Inflammatory macrophage (primary cell): ENCODE data around the gene PEX11G.

ENCODE experiments used
- DNase-seq, 2 donors: peaks; one replicate each; pipeline ENCODE4 v3.0.0-alpha.2; 2020 to 2022
- total RNA-seq, 18 experiments: gene quantifications; one replicate each; lab custom pipeline; 2026; ENCODE audit warnings: mixed read lengths in 6 of 18, inconsistent platforms in 2 of 18; lab: John Stamatoyannopoulos, UW

Gene PEX11G
- total RNA-seq = 0.12 to 1.9 (median 0.95) reads per million in 18 experiments

DNA sequence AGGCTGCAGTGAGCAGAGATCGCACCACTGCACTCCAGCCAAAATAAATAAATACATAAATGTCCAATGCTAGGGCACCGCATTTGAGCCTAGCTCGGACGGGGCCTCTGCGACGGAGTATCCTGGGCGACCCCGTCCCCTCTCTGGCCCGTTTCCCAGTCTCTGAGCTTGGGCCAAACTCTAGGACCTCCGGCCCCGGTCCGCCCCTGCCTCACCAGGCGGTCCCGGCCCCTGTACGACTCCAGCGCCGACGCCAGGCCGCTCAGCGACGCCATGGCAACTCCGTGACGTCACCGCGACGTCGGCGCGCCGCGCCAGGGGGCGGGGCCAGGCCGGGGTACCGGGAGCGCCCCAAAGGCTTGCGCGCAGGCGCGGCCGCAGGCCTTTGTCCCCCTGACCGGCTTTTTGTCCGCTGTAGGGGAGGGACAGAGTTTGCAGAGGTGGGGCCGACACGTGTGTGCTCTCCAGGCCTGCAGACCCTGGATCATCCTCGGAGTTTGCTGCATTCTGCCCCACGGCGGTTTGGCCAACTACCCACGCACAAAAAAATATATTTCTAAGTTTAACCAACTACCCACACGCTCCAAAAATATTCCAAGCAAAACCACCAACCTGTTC, at the start of gene PEX11G:
Gene PEX11G (minus strand): TSS at position 300 of the 618 bp plus-strand sequence. CDS start 25 bp downstream, at position 275.
- DNase-seq = peak; percentile 84 to 91

DNA sequence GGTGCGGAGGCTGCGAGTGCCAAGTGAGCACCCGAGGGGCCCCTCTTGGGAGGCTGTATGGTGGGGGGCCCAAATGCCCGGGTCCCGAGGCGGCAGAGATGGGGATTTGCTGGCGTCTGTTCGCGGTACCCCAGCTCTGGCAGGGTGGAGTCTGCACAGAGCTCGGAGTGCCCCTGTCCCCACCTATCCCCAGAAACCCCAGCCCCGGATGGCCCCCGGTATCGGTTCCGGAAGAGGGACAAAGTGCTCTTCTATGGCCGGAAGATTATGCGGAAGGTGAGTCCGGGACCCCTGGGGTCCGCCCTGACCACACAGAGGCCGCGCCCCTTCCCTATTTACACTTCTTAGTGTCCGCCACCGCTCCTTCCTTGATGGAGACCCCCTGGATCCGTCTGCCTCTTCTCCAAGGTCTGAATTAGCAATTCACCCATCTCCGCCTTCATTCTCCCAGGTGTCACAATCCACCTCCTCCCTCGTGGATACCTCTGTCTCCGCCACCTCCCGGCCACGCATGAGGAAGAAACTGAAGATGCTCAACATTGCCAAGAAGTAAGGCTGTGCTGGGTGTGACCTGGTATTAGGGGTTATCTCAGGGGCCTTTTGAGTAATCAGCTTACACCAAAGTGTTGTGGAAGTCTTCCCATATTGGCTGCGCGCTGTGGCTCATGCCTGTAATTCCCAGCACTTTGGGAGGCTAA, 47.3 kb upstream of the PEX11G start:
- DNase-seq = peak in 1 of 2 donors; percentile 24

DNA sequence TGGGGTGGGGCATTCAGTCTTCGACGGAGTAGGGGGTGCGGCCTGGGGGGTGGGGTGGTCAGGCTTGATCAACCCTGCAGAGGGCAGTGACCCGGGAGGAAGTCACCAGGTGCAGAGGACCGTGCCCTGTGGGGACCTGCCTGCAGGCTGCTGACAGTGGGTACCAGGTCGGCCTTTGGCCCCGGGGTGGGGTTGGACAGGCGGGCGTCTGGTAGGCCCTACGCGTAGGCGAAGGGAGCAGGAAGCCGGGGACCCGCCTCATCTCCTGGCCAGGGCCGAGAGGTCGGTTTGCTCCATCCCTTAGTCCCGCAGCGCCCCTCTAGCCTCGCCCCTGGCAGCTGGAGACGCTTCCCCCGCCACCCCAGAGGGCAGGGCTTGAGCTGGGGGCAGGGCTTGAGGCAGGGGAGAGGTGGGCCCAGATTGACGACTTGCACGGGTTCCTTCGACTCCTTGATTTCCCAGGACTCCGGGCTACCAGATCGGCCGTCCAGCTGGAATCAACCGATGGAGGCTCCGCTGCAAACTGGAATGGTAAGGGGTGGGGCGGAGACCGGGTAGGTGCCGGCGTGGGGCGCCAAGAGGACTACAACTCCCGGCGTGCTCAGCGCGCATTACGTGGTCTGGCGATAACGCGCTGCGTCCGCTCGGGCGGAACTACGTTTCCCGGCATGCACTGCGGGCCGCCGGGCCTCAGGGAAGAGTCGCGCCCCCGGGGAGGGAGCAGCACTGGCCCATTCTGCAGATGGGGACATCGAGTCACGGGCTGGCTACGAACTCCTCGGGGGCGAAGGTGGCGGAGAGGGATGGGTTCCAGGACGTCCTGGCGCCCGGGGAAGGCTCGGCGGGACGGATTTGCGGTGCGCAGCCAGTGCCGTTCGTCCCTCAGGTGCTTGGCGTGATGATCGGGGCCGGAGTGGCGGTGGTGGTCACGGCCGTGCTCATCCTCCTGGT, 46.5 kb upstream of the PEX11G start, which contains the start of gene PNPLA6:
Gene PNPLA6 (plus strand): TSS at position 671 of the 951 bp plus-strand sequence. CDS start 72 bp downstream, at position 743.
- peak; percentile 92 to 95 for DNase-seq

DNA sequence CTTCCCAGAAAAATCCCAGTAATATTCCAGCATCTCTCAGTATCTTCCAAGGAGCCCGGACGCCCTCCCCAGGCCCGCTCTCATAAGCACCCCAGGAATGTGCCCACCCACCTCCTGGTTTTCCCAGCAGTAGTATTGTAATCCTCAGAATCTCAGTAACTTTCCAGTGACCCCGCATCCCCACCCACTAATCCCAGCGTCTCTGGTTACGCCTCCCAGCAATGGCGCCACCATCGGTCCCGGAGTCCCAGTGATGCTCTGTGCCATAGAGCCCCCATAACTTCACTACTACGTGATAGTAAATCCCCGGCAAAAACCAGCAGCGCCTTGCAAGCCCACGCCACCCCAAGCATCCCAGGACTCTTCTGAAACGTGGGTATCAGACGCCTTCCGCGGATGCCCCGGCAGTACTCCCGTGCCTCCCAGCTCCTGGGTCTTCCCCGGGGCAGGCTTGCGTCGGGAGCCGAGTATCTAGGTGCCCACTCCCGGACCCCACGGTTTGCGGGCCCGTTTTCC, 45.8 kb upstream of the PEX11G start:
- DNase-seq = peak; percentile 35 to 40

DNA sequence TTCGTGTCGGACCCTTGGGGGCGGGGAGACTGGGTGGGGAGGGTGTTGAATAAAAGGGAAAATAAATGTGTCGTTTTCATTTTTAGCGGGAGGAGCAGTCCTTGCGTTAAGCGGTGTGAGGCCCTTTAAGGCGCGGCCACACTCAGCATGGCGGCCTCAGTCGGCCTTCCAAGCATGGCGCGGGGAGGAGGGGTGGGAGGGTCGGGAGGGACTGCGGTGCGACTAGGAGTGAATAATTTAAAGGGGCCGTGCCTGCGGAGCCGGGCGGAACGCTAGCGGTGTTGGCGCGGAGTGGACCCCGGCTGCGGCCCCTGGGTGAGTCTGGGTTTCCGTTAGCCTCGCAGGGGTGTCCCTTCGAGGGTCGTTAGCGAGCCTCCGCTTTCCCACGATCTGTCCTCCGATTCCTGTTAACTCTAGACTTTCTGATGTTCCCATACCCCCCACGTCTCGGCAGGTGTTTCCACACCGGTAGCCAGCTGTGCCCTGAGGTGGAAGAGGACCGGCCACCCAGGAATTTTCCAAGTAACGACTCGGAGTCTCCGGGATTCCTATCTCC, 45.2 kb upstream of the PEX11G start:
- peak; percentile 77 to 81 for DNase-seq

DNA sequence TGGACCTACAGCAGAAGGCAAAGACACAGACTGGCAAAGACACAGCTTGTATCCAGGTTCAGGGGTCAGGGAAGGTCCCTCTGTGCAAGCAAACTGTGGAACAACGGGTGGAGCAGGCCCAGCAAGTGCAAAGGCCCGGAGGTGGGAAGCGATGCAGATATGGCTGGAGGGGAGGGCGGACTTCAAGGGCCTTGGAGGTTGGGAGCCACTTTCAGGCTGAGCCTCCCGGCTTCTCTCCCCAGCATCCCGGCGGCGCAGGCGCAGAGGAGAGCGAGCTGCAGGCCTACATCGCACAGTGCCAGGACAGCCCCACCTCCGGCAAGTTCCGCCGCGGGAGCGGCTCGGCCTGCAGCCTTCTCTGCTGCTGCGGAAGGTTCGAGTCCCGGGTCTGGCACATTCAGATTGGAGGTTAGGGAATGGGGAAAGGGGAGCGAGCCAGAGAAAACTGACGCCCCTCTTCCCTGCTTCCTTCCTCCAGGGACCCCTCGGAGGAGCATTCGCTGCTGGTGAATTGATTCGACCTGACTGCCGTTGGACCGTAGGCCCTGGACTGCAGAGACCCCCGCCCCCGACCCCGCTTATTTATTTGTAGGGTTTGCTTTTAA, 44.5 kb upstream of the PEX11G start:
- DNase-seq = no peak

DNA sequence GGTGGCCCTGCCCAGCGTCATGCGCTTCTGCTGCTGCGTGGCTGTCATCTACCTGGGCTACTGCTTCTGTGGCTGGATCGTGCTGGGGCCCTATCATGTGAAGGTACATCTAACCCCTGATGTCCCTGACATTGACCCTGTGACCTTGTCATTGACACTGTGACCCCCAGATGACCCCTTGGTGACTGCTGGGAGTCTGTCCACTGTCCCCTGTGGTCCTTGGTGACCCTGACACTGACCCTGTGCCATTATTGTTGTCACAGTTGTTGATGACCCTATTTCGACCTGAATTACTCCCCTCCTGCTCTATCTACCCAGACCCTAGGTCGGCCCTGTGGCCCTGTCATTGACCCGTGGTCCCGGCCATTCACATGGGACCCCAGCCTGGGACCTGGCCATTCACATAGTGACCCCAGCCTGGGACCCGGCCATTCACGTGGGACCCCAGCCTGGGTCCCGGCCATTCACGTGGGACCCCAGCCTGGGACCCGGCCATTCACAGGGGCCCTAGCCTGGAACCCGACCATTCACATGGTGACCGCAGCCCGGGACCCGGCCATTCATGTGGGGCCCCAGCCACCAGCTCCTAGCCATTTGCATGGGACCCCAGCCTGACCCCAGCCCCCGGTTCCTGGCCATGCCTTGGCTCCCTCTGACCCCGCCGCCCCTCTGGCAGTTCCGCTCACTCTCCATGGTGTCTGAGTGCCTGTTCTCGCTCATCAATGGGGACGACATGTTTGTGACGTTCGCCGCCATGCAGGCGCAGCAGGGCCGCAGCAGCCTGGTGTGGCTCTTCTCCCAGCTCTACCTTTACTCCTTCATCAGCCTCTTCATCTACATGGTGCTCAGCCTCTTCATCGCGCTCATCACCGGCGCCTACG, 41.0 kb upstream of the PEX11G start:
- no peak for DNase-seq

DNA sequence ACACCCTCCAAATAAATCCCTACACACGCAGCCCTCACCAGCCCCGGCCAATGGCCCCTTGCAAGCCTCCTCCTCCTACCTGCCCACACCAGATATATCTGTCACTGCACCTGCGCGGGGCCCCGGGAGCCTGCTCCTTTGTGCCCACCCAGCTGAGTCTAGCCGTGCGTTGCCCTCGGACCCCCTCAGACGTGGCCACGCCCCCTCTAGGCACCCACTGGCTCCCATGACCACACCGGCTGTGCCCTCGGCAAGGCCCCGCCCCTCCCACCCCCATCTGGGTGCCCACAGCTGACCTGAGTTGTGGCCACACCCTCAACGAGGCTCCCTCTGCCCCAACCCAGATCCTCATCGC, 40.4 kb upstream of the PEX11G start:
- no peak for DNase-seq

DNA sequence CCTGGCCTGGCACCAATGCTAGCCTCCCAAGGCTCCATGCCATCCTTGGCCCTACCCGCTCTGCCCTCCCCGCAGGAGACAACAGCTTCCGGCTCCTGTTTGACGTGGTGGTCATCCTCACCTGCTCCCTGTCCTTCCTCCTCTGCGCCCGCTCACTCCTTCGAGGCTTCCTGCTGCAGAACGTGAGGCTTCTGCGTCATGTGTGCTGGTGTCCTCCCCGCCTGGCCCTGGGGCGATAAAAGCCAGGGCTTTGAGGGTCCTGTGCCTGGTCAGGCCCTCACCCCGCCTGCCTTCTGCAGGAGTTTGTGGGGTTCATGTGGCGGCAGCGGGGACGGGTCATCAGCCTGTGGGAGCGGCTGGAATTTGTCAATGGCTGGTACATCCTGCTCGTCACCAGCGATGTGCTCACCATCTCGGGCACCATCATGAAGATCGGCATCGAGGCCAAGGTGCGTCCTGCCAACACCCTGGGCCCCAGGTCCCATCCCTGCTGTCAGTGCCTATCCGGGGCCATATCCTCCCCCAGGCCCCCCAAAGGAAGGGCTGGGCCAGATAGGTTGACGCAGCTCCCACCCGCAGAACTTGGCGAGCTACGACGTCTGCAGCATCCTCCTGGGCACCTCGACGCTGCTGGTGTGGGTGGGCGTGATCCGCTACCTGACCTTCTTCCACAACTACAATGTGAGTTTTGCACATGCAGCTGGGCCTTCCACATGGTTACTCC, 39.8 kb upstream of the PEX11G start:
- DNase-seq = no peak

DNA sequence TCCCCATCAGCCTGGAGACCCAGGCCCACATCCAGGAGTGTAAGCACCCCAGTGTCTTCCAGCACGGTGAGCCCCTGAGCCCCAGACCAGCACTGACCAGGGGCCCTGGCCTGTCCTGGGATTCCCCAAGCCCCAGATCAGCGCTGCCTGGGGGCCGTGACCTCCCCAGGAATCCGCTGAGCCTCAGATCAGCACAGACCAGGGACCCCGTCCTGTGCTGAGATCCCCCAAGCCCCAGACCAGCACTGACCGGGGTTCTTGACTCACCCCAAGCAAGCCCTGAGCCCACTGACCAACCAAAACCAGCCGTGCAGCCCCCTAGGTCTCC, 39.3 kb upstream of the PEX11G start:
- no peak for DNase-seq

DNA sequence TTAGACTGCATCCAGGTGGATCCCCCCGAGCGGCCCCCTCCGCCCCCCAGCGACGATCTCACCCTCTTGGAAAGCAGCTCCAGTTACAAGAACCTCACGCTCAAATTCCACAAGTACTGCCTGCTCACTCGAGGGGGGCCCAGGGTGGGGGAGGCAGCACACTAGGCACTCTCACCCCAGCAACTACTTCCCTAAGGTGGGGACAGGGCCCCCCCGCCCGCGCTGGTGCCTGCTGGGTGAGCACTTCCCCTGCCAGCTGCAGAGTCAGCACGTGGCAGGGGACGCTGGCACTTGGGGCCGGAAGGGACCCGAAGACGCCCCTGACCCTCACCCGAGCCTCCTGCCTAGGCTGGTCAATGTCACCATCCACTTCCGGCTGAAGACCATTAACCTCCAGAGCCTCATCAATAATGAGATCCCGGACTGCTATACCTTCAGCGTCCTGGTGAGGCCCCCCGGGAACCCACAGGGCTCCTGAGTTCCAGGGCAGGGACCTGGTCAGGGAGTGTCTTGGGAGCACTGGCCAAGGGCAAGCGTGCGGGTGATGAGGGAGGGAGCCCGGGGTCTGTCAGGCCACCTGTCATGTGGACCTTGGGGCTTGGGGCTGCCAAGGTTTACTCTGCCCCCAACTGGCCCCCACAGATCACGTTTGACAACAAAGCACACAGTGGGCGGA, 38.8 kb upstream of the PEX11G start:
- peak; percentile 41 to 45 for DNase-seq

DNA sequence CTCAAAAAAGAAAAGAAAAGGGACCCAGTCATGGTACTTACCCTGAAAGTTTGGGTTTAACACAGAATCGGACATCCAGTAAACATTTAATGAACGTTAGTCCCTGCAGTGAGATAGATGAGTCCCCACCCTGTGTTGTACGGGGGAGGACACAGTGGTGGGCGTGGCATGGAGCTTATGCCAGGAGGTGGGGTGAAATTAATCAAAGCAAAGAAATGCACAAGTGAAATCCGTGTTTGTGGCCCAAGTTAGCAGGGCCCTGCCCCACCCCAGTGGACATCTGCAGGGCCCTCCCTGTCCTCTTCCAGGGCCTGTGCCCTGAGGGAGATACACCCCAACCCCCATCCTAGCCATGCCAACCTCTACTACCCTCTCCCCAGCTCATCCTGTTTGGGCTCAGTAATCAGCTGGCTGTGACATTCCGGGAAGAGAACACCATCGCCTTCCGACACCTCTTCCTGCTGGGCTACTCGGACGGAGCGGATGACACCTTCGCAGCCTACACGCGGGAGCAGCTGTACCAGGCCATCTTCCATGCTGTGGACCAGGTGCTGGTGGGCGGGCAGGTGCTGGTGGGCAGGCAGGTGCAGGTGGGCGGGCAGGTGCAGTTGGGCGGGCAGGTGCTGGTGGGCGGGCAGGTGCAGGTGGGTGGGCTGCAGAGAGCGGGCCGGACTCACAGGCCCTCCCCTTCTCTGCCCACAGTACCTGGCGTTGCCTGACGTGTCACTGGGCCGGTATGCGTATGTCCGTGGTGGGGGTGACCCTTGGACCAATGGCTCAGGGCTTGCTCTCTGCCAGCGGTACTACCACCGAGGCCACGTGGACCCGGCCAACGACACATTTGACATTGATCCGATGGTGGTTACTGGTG, 37.5 kb upstream of the PEX11G start:
- no peak for DNase-seq

DNA sequence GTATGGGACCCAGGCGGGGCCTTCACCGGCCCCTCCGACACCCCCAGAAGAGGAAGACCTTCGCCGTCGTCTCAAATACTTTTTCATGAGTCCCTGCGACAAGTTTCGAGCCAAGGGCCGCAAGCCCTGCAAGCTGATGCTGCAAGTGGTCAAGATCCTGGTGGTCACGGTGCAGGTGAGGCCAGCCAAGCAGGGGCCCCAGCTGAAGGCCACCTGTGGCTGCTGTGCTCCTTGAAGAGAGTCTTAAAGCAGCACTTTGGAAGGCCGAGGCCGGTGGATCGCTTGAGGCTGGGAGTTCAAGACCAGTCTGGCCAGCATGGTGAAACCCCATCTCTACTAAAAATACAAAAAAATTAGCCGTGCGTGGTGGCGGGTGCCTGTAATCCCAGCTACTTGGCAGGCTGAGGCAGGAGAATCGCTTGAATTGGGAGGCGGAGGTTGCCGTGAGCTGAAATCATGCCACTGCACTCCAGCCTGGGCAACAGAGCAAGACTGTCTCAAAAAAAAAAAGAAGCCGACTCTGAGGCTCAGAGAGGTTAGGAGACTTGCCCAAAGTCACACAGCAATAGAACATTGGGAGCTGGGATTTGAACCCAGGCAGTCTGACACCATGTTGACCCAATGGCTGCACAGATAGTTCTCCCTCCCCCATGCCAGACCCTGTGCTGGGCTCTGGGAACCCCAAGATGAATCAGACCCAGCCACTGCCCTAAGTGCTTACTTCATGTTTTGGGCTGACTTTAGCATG, 36.3 kb upstream of the PEX11G start:
- DNase-seq = no peak

DNA sequence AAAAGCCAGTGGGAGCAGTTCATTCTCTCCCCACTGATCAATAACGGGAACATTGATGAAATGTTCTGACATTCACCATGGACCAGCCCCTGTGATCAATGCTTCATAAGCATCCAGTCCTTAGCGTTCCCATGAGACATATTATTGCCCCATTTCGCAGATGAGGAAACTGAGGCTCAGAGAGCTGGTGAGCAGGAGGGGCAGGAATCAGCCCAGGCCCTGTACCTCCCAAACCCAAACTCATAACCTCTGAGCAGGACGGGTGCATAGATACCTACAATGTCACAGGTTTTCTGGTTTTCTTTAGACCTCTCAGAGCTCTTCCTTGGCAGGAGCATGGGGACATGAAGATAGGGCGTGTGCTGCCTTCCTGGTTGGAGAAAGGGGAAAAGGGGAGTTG, 35.7 kb upstream of the PEX11G start:
- no peak for DNase-seq

DNA sequence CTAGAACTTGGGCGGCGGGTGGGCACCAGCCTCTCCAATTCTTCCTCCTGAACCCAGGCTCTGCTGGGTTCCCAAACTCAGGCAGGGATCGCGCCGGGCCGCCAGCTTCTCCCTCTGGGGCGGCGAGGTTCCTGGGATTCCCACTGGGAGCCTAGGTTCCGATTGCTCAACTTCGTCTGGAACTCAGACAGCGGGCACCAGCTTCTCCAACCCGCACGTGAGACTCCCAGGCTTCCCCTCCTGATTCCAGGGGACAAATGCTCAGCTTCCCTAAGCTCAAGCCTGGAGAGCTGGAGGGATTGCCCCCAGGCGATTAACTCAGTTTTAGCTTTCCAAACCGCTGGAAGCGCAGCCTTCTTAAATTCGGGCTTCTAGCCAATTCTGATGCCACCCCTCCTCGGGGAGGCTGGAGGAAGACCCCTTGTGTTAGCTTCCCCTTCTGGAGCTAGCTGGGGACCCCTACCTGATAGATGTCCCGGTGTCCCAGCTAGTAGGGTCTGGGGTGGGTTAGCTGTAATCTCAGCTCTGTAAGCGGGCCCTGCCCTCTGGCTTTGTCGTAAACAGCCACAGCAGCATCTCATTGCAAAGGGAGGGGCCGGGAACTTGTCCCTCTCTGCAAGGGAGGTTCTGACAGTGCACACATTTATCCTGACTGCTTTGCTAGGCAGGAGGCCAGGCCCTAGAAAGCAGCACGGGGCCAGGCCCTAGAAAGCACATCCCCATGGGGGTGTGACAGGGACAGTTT, 34.3 kb upstream of the PEX11G start:
- DNase-seq = peak; percentile 35 to 45

DNA sequence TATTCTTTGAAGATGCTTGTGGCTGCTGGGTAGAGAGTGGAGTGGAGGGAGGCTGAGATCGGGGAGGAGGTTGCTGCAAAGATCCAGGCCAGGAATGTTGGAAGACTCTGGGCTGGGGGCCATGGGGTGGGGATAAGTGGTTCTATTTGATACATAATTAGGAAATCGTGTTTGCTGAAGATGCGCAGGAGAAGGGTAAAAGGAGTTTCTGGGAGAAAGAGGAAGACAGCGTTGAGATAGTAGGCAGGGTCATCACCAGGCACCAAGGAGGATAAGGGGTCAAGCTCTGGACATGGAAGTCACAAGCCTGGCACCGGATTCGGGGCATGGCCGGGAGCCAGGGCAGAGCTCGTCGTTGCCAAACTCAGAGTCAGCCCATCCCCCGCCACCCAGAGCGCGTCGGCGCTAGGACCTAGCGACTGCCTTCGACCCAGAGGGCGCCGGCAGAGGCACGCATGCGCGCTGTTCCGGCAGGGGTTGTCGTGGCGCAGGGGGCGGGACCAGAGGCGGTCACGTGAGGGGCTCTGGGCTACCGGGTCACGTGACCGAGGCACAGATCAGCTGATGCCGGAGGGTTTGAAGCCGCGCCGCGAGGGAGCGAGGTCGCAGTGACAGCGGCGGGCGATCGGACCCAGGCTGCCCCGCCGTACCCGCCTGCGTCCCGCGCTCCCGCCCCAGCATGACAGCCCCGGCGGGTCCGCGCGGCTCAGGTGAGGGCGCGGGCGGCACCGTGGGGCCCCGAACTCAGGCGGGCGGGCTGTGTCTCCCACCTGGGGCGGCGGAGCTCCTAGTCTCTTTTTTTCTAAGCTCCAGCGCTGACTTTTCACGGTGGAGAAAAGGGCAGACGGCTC, 33.5 kb upstream of the PEX11G start, which contains the start of gene MCOLN1:
Gene MCOLN1 (plus strand): TSS at position 553 of the 851 bp plus-strand sequence. CDS start 127 bp downstream, at position 680.
- DNase-seq = peak; percentile 99
